ENCODE measurements around the gene SAMD10.

SAMD10 gene

GRCh38 chr20:63937596-63937995 is 41.8 kb downstream of the SAMD10 start:
- Histone ChIP-seq H3K4me2 (ENCODE audit: low read length) (no peak overlapping the region), H3K27ac (no peak overlapping the region), H3K27me3 (ENCODE audit: control insufficient read depth, insufficient read depth, low read length) (no peaks in the 10 kb centered on the region), H3K9ac (no peak overlapping the region), H3K79me2 (peaks cover 29% of the 10 kb centered on the region), H3K9me3 (ENCODE audit: control insufficient read depth, low read length) (no peaks in the 10 kb centered on the region), H3K4me3 (ENCODE audit: low read depth, low read length) (no peak overlapping the region), H3K4me1 (no peaks in the 10 kb centered on the region), H3K36me3 (ENCODE audit: control insufficient read depth, insufficient read depth, low read length) (no peaks in the 10 kb centered on the region), H2AFZ (no peak overlapping the region)
- TF ChIP-seq CTCF (IDR thresholded peaks at IDR 0.05): no peak

GRCh38 chr20:63935447-63935846 is 44.0 kb downstream of the SAMD10 start:
- H3K4me2 ChIP-seq (ENCODE audit: low read length): no peak overlapping the region
- no peak overlapping the region for H2AFZ ChIP-seq
- H3K4me3 ChIP-seq (ENCODE audit: low read depth, low read length): no peak overlapping the region
- H3K79me2 ChIP-seq: peaks cover 39% of the 10 kb centered on the region
- no peaks in the 10 kb centered on the region for H3K27me3 ChIP-seq (ENCODE audit: control insufficient read depth, insufficient read depth, low read length)
- H3K36me3 ChIP-seq (ENCODE audit: control insufficient read depth, insufficient read depth, low read length): no peaks in the 10 kb centered on the region
- no peak overlapping the region for H3K9ac ChIP-seq
- H3K4me1 ChIP-seq: no peaks in the 10 kb centered on the region
- no peaks in the 10 kb centered on the region for H3K9me3 ChIP-seq (ENCODE audit: control insufficient read depth, low read length)
- H3K27ac ChIP-seq: no peak overlapping the region
- TF ChIP-seq CTCF (IDR thresholded peaks at IDR 0.05): no peak

DNA sequence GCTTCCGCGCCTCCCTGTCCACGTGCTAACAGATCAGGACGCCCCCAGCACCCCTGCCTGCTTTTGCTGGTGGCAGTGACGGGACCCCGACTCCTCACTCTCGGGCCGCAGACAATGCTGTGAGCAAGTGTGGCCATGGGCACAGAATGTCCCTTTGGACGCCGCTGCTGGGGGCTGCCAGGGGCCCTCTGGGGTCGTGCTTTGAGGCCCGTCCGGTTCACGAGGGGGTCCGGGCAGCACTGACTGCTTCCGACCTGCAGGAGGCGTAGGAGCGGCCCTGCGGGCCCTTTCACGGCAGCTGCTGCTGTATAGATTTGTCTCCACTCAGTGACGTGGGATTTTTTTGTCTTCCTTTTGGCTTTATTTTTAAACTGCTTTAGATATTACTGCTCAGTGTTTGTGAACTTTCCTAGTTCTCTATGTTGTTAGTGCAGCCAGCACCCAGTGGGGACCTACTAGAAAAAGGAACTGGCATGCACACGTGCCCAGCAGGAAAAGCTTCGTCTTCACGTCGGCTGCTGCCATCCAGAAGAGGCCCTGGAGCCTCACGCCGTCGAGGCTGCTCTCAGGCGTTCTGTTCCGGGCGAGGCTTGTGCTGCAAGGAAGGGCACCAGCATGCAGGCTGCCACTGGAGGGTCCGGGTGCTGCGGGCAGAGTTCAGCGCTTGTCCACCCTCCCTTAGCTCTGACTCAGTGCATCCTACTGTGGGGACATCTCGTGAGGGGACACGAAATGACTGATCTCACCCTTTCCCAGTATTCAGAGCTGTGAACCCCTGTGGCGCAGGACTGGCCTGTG is 45.0 kb downstream of the SAMD10 start:
- Histone ChIP-seq H3K36me3 (ENCODE audit: control insufficient read depth, insufficient read depth, low read length) (no peaks in the 10 kb centered on the region), H3K27me3 (ENCODE audit: control insufficient read depth, insufficient read depth, low read length) (no peaks in the 10 kb centered on the region), H3K79me2 (peaks cover 38% of the 10 kb centered on the region), H3K4me2 (ENCODE audit: low read length) (no peak overlapping the region), H3K27ac (no peak overlapping the region), H3K4me1 (no peaks in the 10 kb centered on the region), H3K9ac (no peak overlapping the region), H2AFZ (no peak overlapping the region), H3K9me3 (ENCODE audit: control insufficient read depth, low read length) (no peaks in the 10 kb centered on the region), H3K4me3 (ENCODE audit: low read depth, low read length) (no peak overlapping the region)
- no peak for TF ChIP-seq CTCF (IDR thresholded peaks at IDR 0.05)

DNA sequence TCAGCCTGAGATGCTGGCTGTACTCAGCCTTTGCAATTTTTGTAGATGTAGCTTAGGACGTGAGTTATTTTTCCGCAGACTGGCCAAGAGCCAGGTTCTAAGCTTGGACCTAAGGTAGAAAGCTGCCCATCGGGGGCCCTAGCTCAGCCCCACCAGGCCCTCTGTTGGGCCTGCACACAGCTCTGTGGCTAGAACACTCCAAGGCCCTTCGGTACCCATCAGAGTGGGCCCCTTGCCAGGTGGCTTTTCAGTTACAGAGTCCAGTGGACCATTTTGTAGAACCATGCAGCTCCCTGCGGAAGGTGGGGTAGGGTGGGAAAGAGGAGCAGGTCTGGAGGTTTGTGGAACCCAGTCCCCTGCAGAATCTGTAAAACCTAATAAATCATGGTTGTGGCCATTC is 45.8 kb downstream of the SAMD10 start:
- no peaks in the 10 kb centered on the region for H3K36me3 ChIP-seq (ENCODE audit: control insufficient read depth, insufficient read depth, low read length)

More for the DNA sequence above, 45.8 kb downstream of the SAMD10 start:
- no peaks in the 10 kb centered on the region for H3K9me3 ChIP-seq (ENCODE audit: control insufficient read depth, low read length)
- no peak overlapping the region for H2AFZ ChIP-seq
- H3K4me3 ChIP-seq (ENCODE audit: low read depth, low read length): no peak overlapping the region
- no peak overlapping the region for H3K9ac ChIP-seq
- peaks cover 38% of the 10 kb centered on the region for H3K79me2 ChIP-seq
- H3K27me3 ChIP-seq (ENCODE audit: control insufficient read depth, insufficient read depth, low read length): no peaks in the 10 kb centered on the region
- TF ChIP-seq CTCF (IDR thresholded peaks at IDR 0.05): no peak
- no peak overlapping the region for H3K4me2 ChIP-seq (ENCODE audit: low read length)
- H3K27ac ChIP-seq: no peak overlapping the region
- no peaks in the 10 kb centered on the region for H3K4me1 ChIP-seq

Data from parathyroid adenoma (tissue), 2 donors.